Stimulated activated CD8-positive, alpha-beta memory T cell treated with anti-CD3 and anti-CD28 coated beads, Interleukin-4, amount 100 ng/mL, for 24 hours (primary cell): ENCODE results near the gene IFT22.
A peak's percentile ranks its signal among the peaks of the same experiment; 100 is the strongest.
"Not testable (repeated sequence)": the region's sequence is repeated elsewhere in the genome, so short reads cannot be mapped to it uniquely, and the experiment has no call there.

Source experiments
- DNase-seq: peaks from one replicate; pipeline ENCODE4 v3.0.0-alpha.2; 2020; ENCODE audit warnings: low read depth

IFT22 gene

GRCh38 chr7:101321491-101322401, at the start of gene IFT22:
TSS of gene IFT22 (minus strand) at chr7:101321812. CDS start at chr7:101321709, 103 bp downstream.
- peak; percentile 83 for DNase-seq

DNA sequence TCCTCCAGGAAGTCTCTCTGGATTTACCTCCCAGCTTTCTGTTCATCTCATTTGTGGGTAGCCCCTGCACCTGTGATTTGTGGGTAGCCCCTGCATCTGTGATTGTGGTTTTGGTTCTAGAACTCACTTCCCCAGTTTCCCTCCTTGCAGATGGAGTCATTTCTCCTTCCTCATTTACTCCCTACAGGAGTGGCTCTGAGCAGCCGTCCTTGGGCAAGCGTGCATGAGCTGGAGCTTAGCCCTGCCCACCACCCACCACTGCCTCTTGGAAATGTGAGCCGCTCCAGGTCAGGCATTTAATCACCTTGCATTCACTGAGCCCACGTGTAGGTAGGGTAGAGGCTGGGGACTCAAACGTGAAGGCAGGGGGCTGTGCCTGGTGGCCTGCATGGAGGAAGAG, 49.2 kb upstream of the IFT22 start:
- DNase-seq: no peak

- no peak for DNase-seq
These were observed 47.0 kb upstream of the IFT22 start for GRCh38 chr7:101368422-101369165.

DNA sequence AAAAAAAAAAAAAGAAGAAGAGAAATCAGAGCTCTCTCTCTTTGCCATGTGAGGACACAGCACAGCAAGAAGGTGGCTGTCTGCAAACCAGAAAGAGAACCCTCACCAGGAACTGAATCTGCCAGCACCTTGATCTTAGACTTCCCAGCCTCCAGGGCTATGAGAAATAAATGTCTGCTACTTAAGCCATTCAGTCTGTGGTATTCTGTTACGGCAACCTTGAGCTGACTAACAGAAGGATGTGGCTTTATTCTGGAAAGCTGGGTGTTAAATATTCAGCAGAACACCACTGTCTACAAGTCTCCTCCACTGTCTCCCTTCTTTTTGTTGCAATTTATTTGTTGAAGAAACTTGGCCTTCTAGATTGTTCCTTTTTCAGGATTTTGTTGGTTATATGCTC, 46.1 kb upstream of the IFT22 start:
- no peak for DNase-seq

- no peak for DNase-seq
These were observed 44.3 kb upstream of the IFT22 start for GRCh38 chr7:101365956-101366355.

DNA sequence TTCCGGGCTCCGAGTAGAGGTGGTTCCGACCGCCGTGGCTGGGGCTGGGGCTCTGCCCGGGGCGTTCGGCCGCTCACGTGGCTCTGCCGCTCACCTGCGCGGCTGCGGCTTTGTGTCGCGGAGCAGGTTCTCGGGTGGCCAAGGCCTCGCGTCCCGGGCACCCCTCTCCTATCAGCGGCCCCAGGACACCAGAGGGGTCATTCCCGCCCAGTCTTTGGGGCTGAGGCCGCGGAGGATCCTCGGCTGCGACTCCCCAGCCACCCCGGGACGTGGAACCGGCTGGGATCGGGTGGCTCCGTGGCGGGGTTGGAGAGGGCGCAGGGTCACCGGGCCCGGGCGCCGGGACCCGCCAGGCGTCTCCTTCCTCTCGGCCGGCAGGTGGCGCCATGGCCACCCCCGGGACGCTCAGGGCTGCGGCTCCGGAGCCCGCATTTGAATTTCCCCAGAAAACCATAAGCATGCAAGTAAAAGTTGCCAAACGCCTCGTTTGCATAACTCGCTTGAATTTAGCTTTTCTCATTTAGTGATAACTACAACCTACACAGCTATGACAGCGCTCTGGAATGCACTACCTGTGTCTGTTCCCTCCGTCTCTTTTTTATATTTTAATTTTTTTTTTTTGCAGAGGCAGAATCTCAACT, 42.2 kb upstream of the IFT22 start:
- DNase-seq: peak; percentile 61

GRCh38 chr7:101363196-101363733, 41.7 kb upstream of the IFT22 start:
- DNase-seq: no peak

DNA sequence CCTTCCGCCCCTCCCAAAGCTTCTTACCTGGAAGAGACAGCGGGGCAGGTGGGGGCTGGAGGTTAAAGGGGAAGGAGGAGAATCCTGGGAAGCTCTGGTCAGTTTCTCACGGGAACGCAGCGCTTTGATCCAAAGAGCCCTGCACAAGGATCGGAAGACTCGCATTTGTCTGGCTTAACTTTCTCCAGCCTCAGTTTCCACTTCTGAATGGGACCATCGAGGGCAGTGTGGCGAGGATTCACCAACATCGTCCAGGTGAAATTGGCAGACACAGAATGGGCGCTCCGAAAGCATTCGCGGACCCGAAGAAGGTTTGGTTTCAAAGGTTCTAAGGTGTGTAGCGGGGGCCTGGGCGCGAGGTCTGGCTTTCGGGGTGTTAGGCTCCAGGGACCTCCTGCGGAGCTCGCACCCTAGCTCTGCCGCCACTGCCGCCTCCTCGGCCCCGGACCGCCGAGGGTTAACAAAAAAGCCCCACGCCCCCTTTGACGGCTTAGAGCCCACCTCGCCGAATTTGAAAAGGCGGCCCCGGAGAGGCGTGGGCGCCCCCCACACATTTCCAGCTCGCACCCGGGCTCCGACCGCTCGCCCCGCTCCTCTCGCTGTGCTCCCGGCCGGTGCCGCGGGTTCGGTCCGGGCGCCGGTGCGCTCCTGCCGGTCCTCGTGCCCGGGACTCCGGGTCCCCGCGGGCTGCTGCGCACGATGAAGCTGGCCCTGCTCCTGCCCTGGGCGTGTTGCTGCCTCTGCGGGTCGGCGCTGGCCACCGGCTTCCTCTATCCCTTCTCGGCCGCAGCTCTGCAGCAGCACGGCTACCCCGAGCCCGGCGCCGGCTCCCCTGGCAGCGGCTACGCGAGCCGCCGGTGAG, 41.0 kb upstream of the IFT22 start, which contains the start of gene COL26A1:
TSS of gene COL26A1 (plus strand) at position 542 of the 862 bp plus-strand sequence. CDS start at position 700, 158 bp downstream.
- DNase-seq: no peak

- DNase-seq: no peak
These were observed 35.8 kb upstream of the IFT22 start for GRCh38 chr7:101357433-101357832.

- no peak for DNase-seq
These were observed 31.3 kb upstream of the IFT22 start for GRCh38 chr7:101352920-101353308.

DNA sequence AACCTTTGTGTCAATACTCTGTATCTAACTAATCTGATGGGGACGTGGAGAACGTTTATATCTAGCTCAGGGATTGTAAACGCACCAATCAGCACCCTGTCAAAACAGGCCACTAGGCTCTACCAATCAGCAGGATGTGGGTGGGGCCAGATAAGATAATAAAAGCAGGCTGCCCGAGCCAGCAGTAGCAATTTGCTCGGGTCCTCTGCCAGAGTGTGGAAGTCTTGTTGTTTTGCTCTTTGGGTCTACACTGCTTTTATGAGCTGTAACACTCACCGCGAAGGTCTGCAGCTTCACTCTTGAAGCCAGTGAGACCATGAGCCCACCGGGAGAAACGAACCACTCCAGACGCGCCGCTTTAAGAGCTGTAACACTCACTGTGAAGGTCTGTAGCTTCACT, 27.7 kb upstream of the IFT22 start:
- not testable (repeated sequence) for DNase-seq

- not testable (repeated sequence) for DNase-seq
These were observed 26.9 kb upstream of the IFT22 start for GRCh38 chr7:101348456-101349067.

GRCh38 chr7:101347477-101347876, 25.9 kb upstream of the IFT22 start:
- no peak for DNase-seq

DNA sequence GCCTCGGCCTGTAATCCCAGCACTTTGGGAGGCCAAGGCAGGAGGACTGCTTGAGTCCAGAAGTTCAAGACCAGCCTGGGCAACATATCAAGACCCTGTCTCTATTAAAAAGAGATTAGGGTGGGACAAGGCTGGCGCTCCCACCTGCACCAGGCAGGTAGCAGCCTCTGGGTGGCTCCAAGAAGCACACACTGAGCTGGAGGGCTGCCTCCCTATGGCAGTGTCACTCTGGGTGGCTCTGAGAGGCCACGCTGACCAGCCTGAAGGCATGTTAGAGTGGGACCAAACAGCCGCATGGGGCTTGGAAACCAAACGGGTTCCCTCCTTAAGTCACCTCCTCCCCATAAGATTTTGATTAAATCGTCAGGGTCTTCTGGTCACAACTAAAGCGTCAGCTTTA, 21.3 kb upstream of the IFT22 start:
- no peak for DNase-seq

DNA sequence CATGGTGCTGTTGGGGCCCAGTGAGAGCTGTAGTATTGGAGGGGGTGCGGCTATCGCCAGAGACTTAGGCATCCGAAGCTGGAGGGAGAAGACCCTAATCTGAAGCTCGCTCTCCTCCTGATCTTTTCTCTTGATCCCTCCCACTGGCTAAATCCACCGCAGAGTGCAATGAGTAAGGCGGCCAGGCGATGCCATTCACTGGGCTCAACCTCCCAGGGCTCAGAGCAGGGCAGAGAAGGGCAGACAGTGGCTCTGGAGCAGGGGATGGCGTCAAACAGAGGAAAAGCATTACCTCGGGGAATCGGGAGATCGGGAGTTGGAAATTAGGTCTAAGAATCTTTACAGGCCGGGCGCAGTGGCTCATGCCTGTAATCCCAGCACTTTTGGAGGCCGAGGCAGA, 18.8 kb upstream of the IFT22 start:
- no peak for DNase-seq

- no peak for DNase-seq
These were observed 12.3 kb upstream of the IFT22 start for GRCh38 chr7:101333912-101334311.

DNA sequence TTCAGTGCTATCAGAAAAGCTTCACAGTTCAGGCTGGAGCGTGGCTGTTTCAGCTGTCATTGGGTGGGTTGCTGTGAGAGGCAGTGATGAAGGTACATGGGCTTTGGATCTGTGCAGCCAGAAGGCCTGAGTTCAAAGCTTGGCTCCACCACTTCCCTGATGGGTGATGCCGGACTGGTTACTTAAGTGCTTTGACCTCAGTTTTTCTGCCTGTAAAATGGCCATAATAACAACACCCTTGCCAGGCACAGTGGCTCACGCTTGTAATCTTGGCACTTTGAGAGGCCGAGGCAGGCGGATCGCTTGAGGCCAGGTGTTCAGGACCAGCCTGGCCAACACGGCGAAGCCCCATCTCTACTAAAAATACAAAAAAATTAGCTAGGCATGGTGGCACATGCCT, 10.4 kb upstream of the IFT22 start:
- no peak for DNase-seq

DNA sequence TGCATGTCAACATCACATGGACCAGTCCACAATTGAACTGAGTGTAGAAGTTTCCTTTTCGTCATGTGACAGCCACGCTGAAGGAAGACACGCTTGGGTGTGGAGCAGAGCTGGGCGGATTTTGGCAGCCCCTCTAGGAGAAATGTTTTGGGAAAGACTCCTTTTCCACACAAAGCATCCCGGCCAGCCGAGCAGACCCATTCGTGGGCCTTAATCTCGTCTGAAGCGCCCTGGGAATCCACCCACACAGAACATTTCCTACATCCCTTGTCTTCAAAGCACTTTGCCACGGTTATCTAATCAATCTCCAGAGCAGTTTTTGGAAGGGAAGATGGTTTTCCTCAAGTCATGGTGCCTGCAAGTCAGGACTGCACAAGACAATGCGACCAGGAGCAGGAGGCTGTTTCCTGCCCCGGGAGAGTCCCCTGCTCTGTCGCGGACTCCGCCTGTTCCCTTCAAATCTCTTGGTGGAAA, 8.4 kb upstream of the IFT22 start:
- DNase-seq: no peak

- no peak for DNase-seq
These were observed 6.5 kb upstream of the IFT22 start for GRCh38 chr7:101328159-101328558.

DNA sequence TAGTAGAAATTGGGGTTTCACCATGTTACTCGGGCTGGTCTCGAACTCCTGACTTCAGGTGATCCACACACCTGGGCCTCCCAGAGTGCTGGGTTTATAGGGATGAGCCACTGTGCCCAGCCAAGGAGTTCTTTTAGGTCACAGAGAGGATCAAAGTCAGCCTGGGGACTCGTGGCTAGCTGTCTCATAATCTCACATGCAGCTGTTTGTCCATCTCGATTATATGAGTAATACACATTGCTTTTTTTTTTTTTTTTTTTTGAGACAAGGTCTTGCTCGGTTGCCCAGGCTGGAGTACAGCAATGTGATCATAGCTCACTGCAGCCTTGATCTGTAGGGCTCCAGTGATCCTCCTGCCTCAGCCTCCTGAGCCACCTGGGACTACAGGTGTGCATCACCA, 2.2 kb downstream of the IFT22 start:
- no peak for DNase-seq

DNA sequence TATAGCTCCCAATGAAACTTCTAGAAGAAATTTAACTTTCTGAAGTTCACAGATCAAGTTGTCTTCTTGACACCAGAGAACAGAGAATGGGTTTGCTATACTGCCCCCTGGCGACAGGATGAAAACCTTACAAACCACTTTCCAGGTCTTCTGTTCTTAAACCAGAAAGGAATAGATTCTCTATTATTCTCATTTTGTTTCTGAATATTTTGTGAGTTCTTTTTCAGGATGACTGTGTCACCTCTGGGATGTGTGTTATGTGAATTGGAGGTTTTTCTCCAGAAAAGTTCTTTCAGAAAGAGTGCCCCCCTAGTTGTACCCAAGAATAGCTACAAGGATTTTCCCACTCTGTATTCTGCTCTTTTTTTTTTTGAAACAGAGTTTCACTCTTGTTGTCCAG, 6.3 kb downstream of the IFT22 start:
- peak; percentile 23 for DNase-seq
